Subcutaneous abdominal adipose tissue (tissue), 5 donors: ENCODE results near the gene HOXC10.

Experiments used
- H3K27ac ChIP-seq: one replicate; pipeline ENCODE4 v1.7.0; 2013; ENCODE audit warnings: low read depth, mild to moderate bottlenecking, inconsistent platforms, low read length, moderate library complexity
- H3K27me3 ChIP-seq, 5 donors: one replicate each; pipeline ENCODE4 v1.7.0; 2013; ENCODE audit warnings: low read length in 5 of 5, inconsistent platforms in 1 of 5; ENCODE audit not compliant: control insufficient read depth in 5 of 5, insufficient read depth in 4 of 5
- H3K36me3 ChIP-seq, 5 donors: one replicate each; pipeline ENCODE4 v1.7.0; 2013; ENCODE audit warnings: low read length in 5 of 5; ENCODE audit not compliant: control insufficient read depth in 5 of 5, insufficient read depth in 5 of 5
- H3K4me1 ChIP-seq, 5 donors: one replicate each; pipeline ENCODE4 v1.7.0; 2013; ENCODE audit warnings: low read length in 5 of 5, mild to moderate bottlenecking in 3 of 5, moderate library complexity in 1 of 5; ENCODE audit not compliant: control insufficient read depth in 5 of 5, insufficient read depth in 5 of 5
- H3K4me3 ChIP-seq, 5 donors: one replicate each; pipeline ENCODE4 v1.7.0; 2013; ENCODE audit warnings: low read length in 5 of 5, low read depth in 1 of 5
- H3K9ac ChIP-seq, 5 donors: one replicate each; pipeline ENCODE4 v1.7.0; 2013; ENCODE audit warnings: low read length in 5 of 5, mild to moderate bottlenecking in 4 of 5, moderate library complexity in 3 of 5
- H3K9me3 ChIP-seq, 5 donors: one replicate each; pipeline ENCODE4 v1.7.0; 2013; ENCODE audit warnings: low read length in 5 of 5; ENCODE audit not compliant: control insufficient read depth in 5 of 5
- donor health status: healthy.
- donor health status: healthy.
- donor health status: healthy.
- donor health status: healthy.
- donor health status: healthy.

Gene HOXC10

DNA sequence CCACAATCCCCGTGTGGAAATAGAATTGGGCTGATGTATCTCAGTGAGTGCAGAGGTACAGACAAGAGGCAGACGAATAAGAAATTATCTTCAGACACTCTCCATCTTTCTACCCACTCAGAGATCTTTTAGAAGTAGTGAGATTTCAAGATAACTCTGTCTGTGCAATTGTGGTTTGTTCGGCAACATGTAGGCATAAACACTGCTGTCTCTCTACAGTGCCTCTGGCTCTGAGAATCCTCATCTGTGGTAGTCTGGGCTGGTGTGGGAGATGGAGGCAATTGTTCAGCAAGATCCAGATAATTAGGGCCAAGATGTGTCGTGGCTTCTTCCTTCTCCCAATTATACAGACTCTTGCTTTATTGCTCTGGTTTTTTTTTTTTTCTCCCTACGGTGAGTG, 43.2 kb upstream of the HOXC10 start:
- no peaks in the 10 kb centered on the region for H3K9me3 ChIP-seq
- no peak overlapping the region for H3K27ac ChIP-seq
- peaks cover 81 to 94% (median 86%) of the 10 kb centered on the region in 5 donors for H3K27me3 ChIP-seq
- H3K4me3 ChIP-seq = no peak overlapping the region
- no peaks in the 10 kb centered on the region for H3K36me3 ChIP-seq
- peaks cover 0 to 16% (median 4%) of the 10 kb centered on the region in 5 donors for H3K4me1 ChIP-seq
- H3K9ac ChIP-seq = no peak overlapping the region

DNA sequence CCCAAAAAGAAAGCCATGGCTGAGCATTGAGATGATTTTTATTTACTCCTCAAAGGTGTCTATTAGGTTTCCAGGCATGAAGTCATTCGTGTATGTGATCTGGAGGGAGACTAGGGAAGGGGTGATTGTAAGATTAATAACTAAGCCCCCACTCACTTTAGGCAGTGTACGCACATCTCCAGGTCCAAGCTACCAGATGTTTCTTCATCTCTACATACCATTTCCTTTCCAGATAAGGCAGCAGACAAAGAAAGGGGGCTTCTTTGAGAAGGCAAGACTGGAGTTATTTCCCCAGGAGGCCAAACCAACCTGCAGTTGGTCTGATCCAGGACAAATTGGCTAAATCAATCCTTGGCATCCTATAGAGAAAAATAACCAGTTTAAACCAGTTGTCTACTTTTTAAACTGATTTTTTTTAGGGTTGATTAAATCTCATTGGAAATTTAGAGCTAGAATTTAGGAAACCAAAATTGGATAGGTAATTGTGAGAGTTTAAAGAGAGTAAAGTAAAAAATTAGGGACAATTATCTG, 42.4 kb upstream of the HOXC10 start:
- H3K27me3 ChIP-seq = peaks cover 76 to 91% (median 85%) of the 10 kb centered on the region in 5 donors
- H3K27ac ChIP-seq = no peak overlapping the region
- no peak overlapping the region for H3K9ac ChIP-seq
- no peaks in the 10 kb centered on the region for H3K36me3 ChIP-seq
- H3K4me1 ChIP-seq = peaks cover 0 to 16% (median 4%) of the 10 kb centered on the region in 5 donors
- no peak overlapping the region for H3K4me3 ChIP-seq
- H3K9me3 ChIP-seq = no peaks in the 10 kb centered on the region

DNA sequence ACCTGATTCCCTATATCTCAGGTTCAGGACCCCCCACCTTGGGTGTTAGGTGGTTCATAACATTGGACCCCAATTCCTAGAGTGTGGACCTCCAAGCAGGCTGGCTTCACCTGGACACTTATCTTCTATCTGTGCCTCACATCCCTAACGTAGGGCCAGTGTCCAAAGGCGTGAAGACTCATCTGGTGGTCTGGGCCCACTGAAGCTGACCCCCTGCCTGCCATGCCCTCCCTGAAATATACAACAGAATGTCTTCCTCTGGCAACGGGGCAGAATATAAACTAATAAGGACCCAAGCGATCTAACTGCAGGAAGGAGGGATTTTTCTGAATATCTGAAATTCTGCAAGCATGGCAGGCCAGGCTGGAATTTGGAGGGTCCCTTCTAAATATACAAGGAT, 40.7 kb upstream of the HOXC10 start:
- Histone ChIP-seq H3K27ac (no peak overlapping the region), H3K27me3 (peaks cover 65 to 84% (median 78%) of the 10 kb centered on the region in 5 donors), H3K4me1 (peaks cover 0 to 7% (median 0%) of the 10 kb centered on the region in 5 donors), H3K36me3 (no peaks in the 10 kb centered on the region), H3K9me3 (no peaks in the 10 kb centered on the region), H3K9ac (no peak overlapping the region), H3K4me3 (no peak overlapping the region)

DNA sequence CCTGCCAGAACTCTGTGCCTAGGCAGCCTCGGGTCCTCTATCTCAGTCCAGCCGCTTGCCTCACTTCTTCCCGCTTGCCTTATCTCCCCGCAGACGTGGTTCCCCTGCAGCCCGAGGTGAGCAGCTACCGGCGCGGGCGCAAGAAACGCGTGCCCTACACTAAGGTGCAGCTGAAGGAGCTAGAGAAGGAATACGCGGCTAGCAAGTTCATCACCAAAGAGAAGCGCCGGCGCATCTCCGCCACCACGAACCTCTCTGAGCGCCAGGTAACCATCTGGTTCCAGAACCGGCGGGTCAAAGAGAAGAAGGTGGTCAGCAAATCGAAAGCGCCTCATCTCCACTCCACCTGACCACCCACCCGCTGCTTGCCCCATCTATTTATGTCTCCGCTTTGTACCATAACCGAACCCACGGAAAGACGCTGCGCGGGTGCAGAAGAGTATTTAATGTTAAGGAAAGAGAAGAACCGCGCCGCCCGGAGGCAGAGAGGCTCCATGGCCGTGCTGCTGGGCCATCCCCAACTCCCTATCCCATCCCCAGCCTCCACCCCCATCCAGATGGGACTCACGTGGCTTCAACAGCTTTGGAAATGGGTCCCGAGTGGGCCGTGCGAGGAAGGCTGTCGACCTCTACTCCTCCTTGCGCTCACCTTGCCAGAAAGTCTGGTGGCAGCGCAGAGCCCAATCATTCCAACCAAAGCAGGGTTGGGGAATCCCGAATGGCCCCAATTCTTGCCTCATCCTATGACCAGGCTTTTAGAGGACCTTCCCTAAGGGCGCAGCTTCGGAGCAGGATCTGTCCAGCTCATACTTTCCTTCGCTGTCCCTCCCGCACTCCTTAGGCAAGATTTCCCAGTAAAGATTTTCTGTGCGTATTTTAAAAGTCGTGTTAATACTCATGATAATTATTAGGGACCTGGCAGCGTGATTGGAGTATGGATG, 39.8 kb upstream of the HOXC10 start:
- Histone ChIP-seq H3K9me3 (no peaks in the 10 kb centered on the region), H3K4me1 (peaks cover 0 to 5% (median 0%) of the 10 kb centered on the region in 5 donors), H3K27me3 (peaks cover 66 to 86% (median 80%) of the 10 kb centered on the region in 5 donors), H3K36me3 (no peaks in the 10 kb centered on the region), H3K27ac (no peak overlapping the region), H3K4me3 (no peak overlapping the region), H3K9ac (no peak overlapping the region)

DNA sequence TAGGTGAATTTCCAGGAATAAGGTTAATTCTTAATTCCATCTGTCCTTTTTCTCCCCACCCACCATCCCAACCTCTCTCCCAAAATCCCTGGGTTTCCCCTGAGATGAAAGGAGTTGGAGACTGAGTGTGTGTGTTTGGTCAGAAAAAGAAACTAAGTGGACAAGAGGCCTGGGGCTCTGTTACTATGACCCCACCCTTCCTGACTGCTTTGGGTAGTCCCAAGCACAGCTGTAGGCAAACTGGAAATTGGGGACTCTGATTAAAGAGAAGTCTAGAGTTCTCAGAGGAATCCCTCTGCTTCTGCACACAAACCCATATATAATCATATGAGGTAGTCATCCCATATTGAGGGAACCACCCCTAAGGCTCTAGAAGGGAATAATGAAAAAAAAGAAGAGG, 37.2 kb upstream of the HOXC10 start:
- no peak overlapping the region for H3K27ac ChIP-seq
- H3K27me3 ChIP-seq = peaks cover 70 to 90% (median 83%) of the 10 kb centered on the region in 5 donors
- H3K4me3 ChIP-seq = no peak overlapping the region

DNA sequence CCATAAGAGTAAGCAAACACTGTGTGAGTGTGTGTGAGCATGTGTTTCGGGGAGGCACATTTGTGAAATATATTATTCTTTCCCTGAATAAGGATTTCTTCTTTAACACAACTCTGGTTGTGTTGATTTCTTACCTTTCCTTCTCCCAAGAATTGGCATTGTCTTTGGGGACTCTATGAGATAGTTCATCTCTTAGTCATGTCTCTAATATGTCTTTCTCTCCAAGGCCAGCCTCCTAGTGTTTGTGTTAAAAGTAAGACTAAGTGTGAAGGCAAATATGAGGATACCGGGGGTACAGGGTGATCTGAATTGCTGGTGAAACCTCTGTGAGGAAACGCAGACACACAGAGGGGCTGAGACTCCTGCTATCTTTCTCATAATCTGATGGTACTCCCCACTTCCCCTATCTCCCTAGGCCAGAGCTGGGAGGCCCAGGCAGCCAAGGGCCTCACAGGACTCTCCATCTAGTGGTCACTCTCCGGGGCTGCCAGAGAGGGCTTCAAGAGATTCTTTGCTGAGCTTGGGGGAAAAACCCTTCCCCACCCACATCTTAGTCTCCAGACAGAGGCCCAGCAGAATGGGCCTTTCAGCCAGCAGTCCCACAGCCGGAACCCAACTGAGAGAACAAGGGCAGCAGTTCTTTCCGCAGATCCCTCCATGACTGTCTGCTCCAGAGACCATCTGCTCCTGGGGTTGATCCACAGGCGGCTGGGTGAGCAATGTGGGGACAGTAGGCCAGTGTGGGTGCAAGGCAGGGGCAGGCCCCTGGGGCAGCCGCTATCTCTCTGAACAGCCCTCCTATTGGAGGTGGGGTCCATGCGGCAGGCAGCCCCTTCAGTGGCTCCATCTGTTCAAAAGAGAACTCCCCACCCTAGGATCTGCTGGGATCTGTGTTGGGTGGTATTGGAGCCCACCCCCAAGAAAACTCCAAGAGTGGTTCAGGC, 36.0 kb upstream of the HOXC10 start:
- no peaks in the 10 kb centered on the region for H3K9me3 ChIP-seq
- peaks cover 71 to 91% (median 83%) of the 10 kb centered on the region in 5 donors for H3K27me3 ChIP-seq
- no peak overlapping the region for H3K27ac ChIP-seq
- H3K36me3 ChIP-seq = no peaks in the 10 kb centered on the region
- no peak overlapping the region for H3K4me3 ChIP-seq
- H3K4me1 ChIP-seq = peaks cover 0 to 30% (median 14%) of the 10 kb centered on the region in 5 donors
- H3K9ac ChIP-seq = no peak overlapping the region

More for the DNA sequence above, 37.2 kb upstream of the HOXC10 start:
- H3K36me3 ChIP-seq = no peaks in the 10 kb centered on the region
- H3K9ac ChIP-seq = no peak overlapping the region
- no peaks in the 10 kb centered on the region for H3K9me3 ChIP-seq
- peaks cover 0 to 18% (median 5%) of the 10 kb centered on the region in 5 donors for H3K4me1 ChIP-seq

DNA sequence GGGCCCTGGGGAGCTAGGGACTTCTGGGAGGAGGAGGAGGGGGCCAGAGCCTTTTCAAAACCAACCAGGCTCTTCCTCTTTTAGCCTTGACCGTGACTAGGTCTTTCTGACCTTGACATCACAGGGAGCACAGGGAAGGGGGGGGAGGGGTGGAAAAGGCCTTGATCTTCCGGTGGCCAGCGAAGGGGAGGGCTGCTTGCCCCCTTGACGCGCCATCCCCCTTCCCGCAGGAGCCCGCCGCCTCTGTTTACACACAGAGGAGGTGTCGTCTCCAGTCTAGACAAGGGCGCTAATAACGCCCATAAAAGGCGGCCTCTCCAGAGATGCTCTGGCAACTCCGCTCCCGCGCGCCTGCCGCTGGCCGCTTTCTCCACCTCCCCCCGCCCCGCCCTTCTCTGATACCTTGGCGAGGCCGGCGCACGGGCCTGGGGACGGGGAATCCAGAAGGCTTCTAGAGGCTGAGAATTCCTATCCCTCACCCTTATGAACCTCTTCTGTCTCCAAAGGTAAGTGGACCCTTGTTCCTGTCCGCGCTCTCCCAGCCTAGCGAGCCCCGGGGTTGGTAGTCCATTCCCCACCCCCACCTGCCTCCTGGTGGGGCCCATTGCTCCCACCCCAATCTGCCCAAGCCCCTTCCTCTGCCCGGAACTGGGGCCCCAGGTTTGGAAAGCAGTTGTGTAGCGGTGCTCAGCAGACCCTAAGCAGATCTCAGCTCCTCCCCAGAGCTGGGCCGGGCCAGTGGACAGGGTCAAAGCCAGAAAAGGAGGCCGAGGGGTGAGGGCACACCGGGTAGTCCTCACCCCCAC, 35.1 kb upstream of the HOXC10 start:
- Histone ChIP-seq H3K4me1 (peaks cover 0 to 33% (median 15%) of the 10 kb centered on the region in 5 donors), H3K36me3 (no peaks in the 10 kb centered on the region), H3K4me3 (no peak overlapping the region), H3K27me3 (peaks cover 72 to 90% (median 81%) of the 10 kb centered on the region in 5 donors), H3K9me3 (no peaks in the 10 kb centered on the region), H3K27ac (no peak overlapping the region), H3K9ac (no peak overlapping the region)

DNA sequence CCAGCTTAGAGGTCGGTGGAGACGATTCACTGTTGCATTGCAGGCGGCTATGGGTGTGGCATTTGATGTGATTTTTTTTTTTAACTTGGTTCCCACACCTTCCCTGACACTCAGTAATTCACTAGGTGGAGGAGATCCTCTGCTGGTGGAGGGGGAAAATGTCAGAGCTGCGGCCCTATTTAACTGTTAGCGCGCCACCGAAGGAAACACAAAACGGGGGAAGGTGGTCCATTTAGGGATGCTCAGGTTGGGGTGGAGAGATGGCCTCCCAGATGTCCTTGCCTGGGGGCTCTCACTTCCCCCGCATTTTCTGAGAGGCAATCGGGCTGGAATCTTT, 34.5 kb upstream of the HOXC10 start:
- Histone ChIP-seq H3K4me3 (no peak overlapping the region), H3K4me1 (peaks cover 0 to 32% (median 18%) of the 10 kb centered on the region in 5 donors), H3K27me3 (peaks cover 72 to 88% (median 80%) of the 10 kb centered on the region in 5 donors), H3K9ac (no peak overlapping the region), H3K36me3 (no peaks in the 10 kb centered on the region), H3K9me3 (no peaks in the 10 kb centered on the region), H3K27ac (no peak overlapping the region)
